Esophagus squamous epithelium (tissue), 5 donors: ENCODE measurements around the gene REST. TPM values are rescaled to one million over a fixed set of nuclear protein-coding genes. Genes with fewer than 3 reads are reported as not detected.
"Not testable (repeated sequence)": the region's sequence is repeated elsewhere in the genome, so short reads cannot be mapped to it uniquely, and the experiment has no call there.

Experiments used
- DNase-seq: peaks from one replicate; lab custom pipeline; 2025; lab: John Stamatoyannopoulos, UW
- H3K27ac ChIP-seq, 4 donors: fragments of 200-600 bp; sonication (generic); one replicate each; pipeline ENCODE4 v1.5.1; 2016 to 2019; ENCODE audit warnings: mild to moderate bottlenecking in 1 of 4
- H3K27me3 ChIP-seq, 4 donors: fragments of 200-600 bp; sonication (generic); 1 replicate in 3 of 4; 2 replicates in 1 of 4; pipeline versions ENCODE4 v1.5.1 to v1.6.0; 2017 to 2021; ENCODE audit warnings: antibody characterized with exemption in 1 of 4
- H3K36me3 ChIP-seq, 3 donors: fragments of 200-600 bp; sonication (generic); one replicate each; pipeline ENCODE4 v1.5.1; 2016 to 2019
- H3K4me1 ChIP-seq, 3 donors: fragments of 200-600 bp; sonication (generic); one replicate each; pipeline ENCODE4 v1.5.1; 2017 to 2019
- H3K4me3 ChIP-seq, 4 donors: fragments of 200-600 bp; sonication (generic); 1 replicate in 3 of 4; 2 replicates in 1 of 4; pipeline ENCODE4 v1.5.1; 2016 to 2019; ENCODE audit warnings: mild to moderate bottlenecking in 2 of 4, moderate library complexity in 1 of 4
- H3K9me3 ChIP-seq, 3 donors: fragments of 200-600 bp; sonication (generic); one replicate each; pipeline ENCODE4 v1.5.1; 2016 to 2019
- CTCF ChIP-seq, 6 experiments: fragments of 450-650 bp in 4 of 6; fragments of 200-600 bp in 2 of 6; sonication (generic) in 2 of 6; IDR thresholded peaks; one replicate each; pipeline ENCODE4 v1.5.1; 2016 to 2019; ENCODE audit warnings: antibody characterized with exemption in 6 of 6, mild to moderate bottlenecking in 4 of 6, moderate library complexity in 4 of 6
- POLR2A ChIP-seq, 4 donors: fragments of 450-650 bp; IDR thresholded peaks; one replicate each; pipeline ENCODE4 v1.6.1; 2017; ENCODE audit warnings: antibody characterized with exemption in 4 of 4, mild to moderate bottlenecking in 4 of 4, moderate library complexity in 3 of 4
- WGBS, 2 donors: methylation state at CpG; one replicate each; pipeline ENCODE4 v1.1.5; 2018; 5-methylcytosine and 5-hydroxymethylcytosine counted together
- intact Hi-C: fragments of 100-400 bp; cut with DNase I; formaldehyde crosslinking; loops from one replicate; pipeline ENCODE4 v1.15.0; 2022
- total RNA-seq, 4 donors: library from RNA; depleted of rRNA; stranded (reverse); fragments of >200 nt; gene quantifications; one replicate each; pipeline ENCODE4 v1.1.0, GENCODE V29; 2016
- donor health status: DM: yes; HTN: yes; CAD: no.

REST gene
- total RNA-seq, 4 donors from 2014 or later = 19.3 to 28.3 (median 22.7) TPM

GRCh38 chr4:56930638-56931037, 22.9 kb downstream of the REST start:
- H3K4me1 ChIP-seq = no peaks in the 10 kb centered on the region
- DNase-seq = no peak
- H3K9me3 ChIP-seq = no peaks in the 10 kb centered on the region
- 90 to 100% methylated on average over 3 to 6 of the region's 7 CpGs for WGBS, 2 donors
- no peak overlapping the region for H3K4me3 ChIP-seq
- intact Hi-C loops = no loop called here
- TF ChIP-seq CTCF (IDR thresholded peaks at IDR 0.05) (no peak), POLR2A (IDR thresholded peaks at IDR 0.05) (no peak)
- H3K27ac ChIP-seq = no peak overlapping the region
- H3K27me3 ChIP-seq = no peaks in the 10 kb centered on the region
- peaks cover 0 to 70% (median 10%) of the 10 kb centered on the region in 3 donors for H3K36me3 ChIP-seq

- Histone ChIP-seq H3K27ac (no peak overlapping the region), H3K4me1 (no peaks in the 10 kb centered on the region), H3K27me3 (no peaks in the 10 kb centered on the region), H3K36me3 (peaks cover 0 to 71% (median 10%) of the 10 kb centered on the region in 3 donors), H3K4me3 (no peak overlapping the region), H3K9me3 (no peaks in the 10 kb centered on the region)
- intact Hi-C loops = no loop called here
- no peak for DNase-seq
- WGBS, 2 donors = 77 to 92% methylated on average over 4 of the region's 4 CpGs
- no peak for TF ChIP-seq POLR2A (IDR thresholded peaks at IDR 0.05)
- TF ChIP-seq CTCF (IDR thresholded peaks at IDR 0.05) = no peak
These were observed 24.2 kb downstream of the REST start for GRCh38 chr4:56931924-56932323.

GRCh38 chr4:56937262-56937661, 29.6 kb downstream of the REST start:
- H3K27ac ChIP-seq = no peak overlapping the region
- H3K27me3 ChIP-seq = no peaks in the 10 kb centered on the region
- DNase-seq = no peak
- no peaks in the 10 kb centered on the region for H3K9me3 ChIP-seq
- H3K36me3 ChIP-seq = peaks cover 0 to 64% (median 0%) of the 10 kb centered on the region in 3 donors
- TF ChIP-seq CTCF (IDR thresholded peaks at IDR 0.05) = no peak
- no peak for TF ChIP-seq POLR2A (IDR thresholded peaks at IDR 0.05)
- peaks cover 0 to 6% (median 2%) of the 10 kb centered on the region in 3 donors for H3K4me1 ChIP-seq
- 43 to 50% methylated on average over 6 of the region's 6 CpGs for WGBS, 2 donors
- intact Hi-C loops = no loop called here
- no peak overlapping the region for H3K4me3 ChIP-seq

- H3K4me1 ChIP-seq, H3K4me3 ChIP-seq, intact Hi-C loops, DNase-seq, H3K27ac ChIP-seq, H3K27me3 ChIP-seq, H3K9me3 ChIP-seq: not testable (repeated sequence)
- WGBS, 2 donors = 94 to 97% methylated on average over 14 of the region's 14 CpGs
- peaks cover 0 to 52% (median 0%) of the 10 kb centered on the region in 3 donors for H3K36me3 ChIP-seq
These were observed 32.1 kb downstream of the REST start for GRCh38 chr4:56939826-56940225.

GRCh38 chr4:56940403-56940802, 32.7 kb downstream of the REST start:
- Histone ChIP-seq H3K27me3 (no peaks in the 10 kb centered on the region), H3K36me3 (peaks cover 0 to 52% (median 0%) of the 10 kb centered on the region in 3 donors), H3K27ac (no peak overlapping the region), H3K9me3 (no peaks in the 10 kb centered on the region), H3K4me3 (no peak overlapping the region), H3K4me1 (peaks cover 0 to 11% (median 6%) of the 10 kb centered on the region in 3 donors)
- intact Hi-C loops = no loop called here
- 94 to 95% methylated on average over 11 to 12 of the region's 12 CpGs for WGBS, 2 donors
- TF ChIP-seq CTCF (IDR thresholded peaks at IDR 0.05) (no peak), POLR2A (IDR thresholded peaks at IDR 0.05) (no peak)
- no peak for DNase-seq

- no peaks in the 10 kb centered on the region for H3K27me3 ChIP-seq
- intact Hi-C loops = no loop called here
- peaks cover 0 to 17% (median 8%) of the 10 kb centered on the region in 3 donors for H3K4me1 ChIP-seq
- no peaks in the 10 kb centered on the region for H3K9me3 ChIP-seq
- no peak overlapping the region for H3K27ac ChIP-seq
- no peak overlapping the region for H3K4me3 ChIP-seq
- peaks cover 0 to 49% (median 0%) of the 10 kb centered on the region in 3 donors for H3K36me3 ChIP-seq
- TF ChIP-seq POLR2A (IDR thresholded peaks at IDR 0.05) (no peak), CTCF (IDR thresholded peaks at IDR 0.05) (no peak)
- no peak for DNase-seq
These were observed 33.3 kb downstream of the REST start for GRCh38 chr4:56940971-56941370.
